Measurements from ENCODE around the gene HOXB2.

HOXB2 gene

GRCh38 chr17:48564188-48565021 lies 19.5 kb upstream of the HOXB2 start:
- no peak overlapping the region for H3K9ac ChIP-seq
- no peak overlapping the region for H3K4me3 ChIP-seq
- H3K4me1 ChIP-seq, result no peaks in the 10 kb centered on the region
- H4K20me1 ChIP-seq, result peaks cover 0 to 69% (median 26%) of the 10 kb centered on the region in 11 experiments; a peak in 12 of 22 replicates
- peaks cover 97 to 100% (median 100%) of the 10 kb centered on the region in 11 experiments for H3K27me3 ChIP-seq
- H3K27ac ChIP-seq, result no peak overlapping the region
- no peaks in the 10 kb centered on the region for H3K9me3 ChIP-seq (replicated peaks in 1 of 11)
- H3K4me2 ChIP-seq, result no peak overlapping the region
- TF ChIP-seq Cebpa-rat (IDR thresholded peaks at IDR 0.05), result no peak
- H3K36me3 ChIP-seq, result no peaks in the 10 kb centered on the region

GRCh38 chr17:48563867-48564187 lies 18.9 kb upstream of the HOXB2 start:
- Histone ChIP-seq H3K9me3 (replicated peaks in 1 of 11) (no peaks in the 10 kb centered on the region), H3K4me3 (no peak overlapping the region), H3K9ac (no peak overlapping the region), H3K27ac (no peak overlapping the region), H3K4me2 (no peak overlapping the region), H3K27me3 (peaks cover 97 to 100% (median 100%) of the 10 kb centered on the region in 11 experiments), H3K36me3 (no peaks in the 10 kb centered on the region), H3K4me1 (no peaks in the 10 kb centered on the region), H4K20me1 (peaks cover 0 to 71% (median 26%) of the 10 kb centered on the region in 11 experiments; a peak in 13 of 22 replicates)
- TF ChIP-seq Cebpa-rat (IDR thresholded peaks at IDR 0.05), result no peak

GRCh38 chr17:48563385-48563838 lies 18.5 kb upstream of the HOXB2 start:
- Histone ChIP-seq H3K4me3 (no peak overlapping the region), H3K9ac (no peak overlapping the region), H3K4me2 (no peak overlapping the region), H3K36me3 (no peaks in the 10 kb centered on the region), H3K27me3 (peaks cover 97 to 100% (median 100%) of the 10 kb centered on the region in 11 experiments), H4K20me1 (peaks cover 0 to 69% (median 26%) of the 10 kb centered on the region in 11 experiments; a peak in 13 of 22 replicates), H3K4me1 (no peaks in the 10 kb centered on the region), H3K9me3 (replicated peaks in 1 of 11) (no peaks in the 10 kb centered on the region), H3K27ac (no peak overlapping the region)
- TF ChIP-seq Cebpa-rat (IDR thresholded peaks at IDR 0.05), result no peak

DNA sequence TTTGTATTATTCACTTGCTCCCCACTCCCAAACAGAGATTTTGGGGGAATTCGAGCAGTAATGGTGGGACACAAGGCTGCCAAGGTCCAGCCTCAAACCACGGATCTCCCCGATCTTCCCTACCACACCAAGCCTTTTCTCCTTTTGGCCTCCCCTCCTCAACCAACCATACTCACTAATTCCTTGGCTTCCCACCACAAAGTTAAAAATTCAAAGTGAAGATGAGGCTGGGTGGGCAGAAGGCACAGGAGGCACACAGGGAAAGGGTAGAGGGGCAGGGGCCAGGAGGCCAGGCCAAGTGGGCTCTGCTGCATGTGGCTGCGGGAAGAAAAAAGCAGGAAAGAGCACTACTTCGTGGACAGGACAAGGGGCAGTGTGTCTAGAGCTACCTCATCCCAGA lies 18.0 kb upstream of the HOXB2 start:
- H3K9me3 ChIP-seq (replicated peaks in 1 of 11), result no peaks in the 10 kb centered on the region
- H3K36me3 ChIP-seq, result no peaks in the 10 kb centered on the region
- H4K20me1 ChIP-seq, result peaks cover 0 to 70% (median 26%) of the 10 kb centered on the region in 11 experiments; a peak in 13 of 22 replicates
- no peak overlapping the region for H3K4me2 ChIP-seq
- H3K9ac ChIP-seq, result no peak overlapping the region
- no peaks in the 10 kb centered on the region for H3K4me1 ChIP-seq
- TF ChIP-seq Cebpa-rat (IDR thresholded peaks at IDR 0.05), result no peak
- no peak overlapping the region for H3K4me3 ChIP-seq
- H3K27me3 ChIP-seq, result peaks cover 97 to 100% (median 100%) of the 10 kb centered on the region in 11 experiments
- H3K27ac ChIP-seq, result no peak overlapping the region

- Histone ChIP-seq H4K20me1 (peaks cover 0 to 70% (median 25%) of the 10 kb centered on the region in 11 experiments; a peak in 13 of 22 replicates), H3K4me1 (no peaks in the 10 kb centered on the region), H3K27ac (no peak overlapping the region), H3K9me3 (replicated peaks in 1 of 11) (no peaks in the 10 kb centered on the region), H3K9ac (no peak overlapping the region), H3K27me3 (peaks cover 97 to 100% (median 100%) of the 10 kb centered on the region in 11 experiments), H3K36me3 (no peaks in the 10 kb centered on the region), H3K4me2 (no peak overlapping the region), H3K4me3 (no peak overlapping the region)
- TF ChIP-seq Cebpa-rat (IDR thresholded peaks at IDR 0.05), result no peak
Observed at GRCh38 chr17:48561884-48562810, 17.2 kb upstream of the HOXB2 start.

- no peaks in the 10 kb centered on the region for H3K4me1 ChIP-seq
- H3K4me3 ChIP-seq, result no peak overlapping the region
- H3K27me3 ChIP-seq, result peaks cover 95 to 100% (median 100%) of the 10 kb centered on the region in 11 experiments
- H4K20me1 ChIP-seq, result peaks cover 0 to 64% (median 20%) of the 10 kb centered on the region in 11 experiments; a peak in 13 of 22 replicates
- no peak overlapping the region for H3K4me2 ChIP-seq
- no peaks in the 10 kb centered on the region for H3K36me3 ChIP-seq
- TF ChIP-seq Cebpa-rat (IDR thresholded peaks at IDR 0.05), result no peak
- H3K9ac ChIP-seq, result no peak overlapping the region
- H3K9me3 ChIP-seq (replicated peaks in 1 of 11), result no peaks in the 10 kb centered on the region
- no peak overlapping the region for H3K27ac ChIP-seq
Observed at GRCh38 chr17:48559840-48560817, 15.2 kb upstream of the HOXB2 start.

DNA sequence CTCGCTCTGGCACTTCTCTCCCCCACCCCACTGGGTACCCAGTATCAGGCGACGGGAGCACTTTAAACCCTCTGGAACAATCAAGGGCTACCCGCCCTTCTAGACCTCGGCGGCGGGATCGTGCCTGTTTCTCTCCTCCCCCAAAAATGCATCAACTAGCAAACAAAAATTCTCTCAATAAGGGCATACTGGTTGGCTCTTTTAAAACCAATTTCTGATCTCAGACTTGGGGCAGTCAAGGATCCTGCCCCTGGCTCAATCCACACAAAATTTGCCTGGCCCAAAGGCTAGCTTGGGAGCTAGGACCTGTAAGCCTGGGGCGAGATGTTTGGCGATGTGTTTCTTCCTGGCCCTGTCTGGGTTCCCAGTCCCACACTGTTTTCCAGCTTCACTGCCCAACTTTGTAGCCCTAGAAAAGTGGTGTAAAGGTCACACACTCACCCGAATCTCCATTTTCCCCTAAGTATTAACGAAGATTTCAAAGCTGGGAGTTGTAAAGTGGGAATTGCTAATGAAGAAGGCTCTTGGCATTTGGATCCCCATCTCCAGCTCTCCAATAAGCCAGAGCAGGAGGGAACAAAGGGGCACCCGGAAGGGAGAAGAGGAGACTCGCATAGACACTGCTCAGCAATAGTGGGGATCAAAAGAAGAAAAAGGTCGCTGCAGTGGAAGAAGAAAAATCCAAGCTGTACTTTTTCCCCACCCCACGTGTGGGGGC lies 14.4 kb upstream of the HOXB2 start:
- Histone ChIP-seq H3K4me3 (no peak overlapping the region), H3K36me3 (no peaks in the 10 kb centered on the region), H3K27me3 (peaks cover 95 to 100% (median 100%) of the 10 kb centered on the region in 11 experiments), H4K20me1 (peaks cover 0 to 68% (median 25%) of the 10 kb centered on the region in 11 experiments; a peak in 14 of 22 replicates), H3K9ac (no peak overlapping the region), H3K27ac (no peak overlapping the region), H3K4me2 (no peak overlapping the region), H3K4me1 (no peaks in the 10 kb centered on the region), H3K9me3 (replicated peaks in 1 of 11) (no peaks in the 10 kb centered on the region)
- no peak for TF ChIP-seq Cebpa-rat (IDR thresholded peaks at IDR 0.05)

GRCh38 chr17:48558831-48559121 lies 13.9 kb upstream of the HOXB2 start:
- Histone ChIP-seq H3K9me3 (replicated peaks in 1 of 11) (no peaks in the 10 kb centered on the region), H3K4me1 (no peaks in the 10 kb centered on the region), H3K27ac (no peak overlapping the region), H3K4me2 (no peak overlapping the region), H3K4me3 (no peak overlapping the region), H4K20me1 (peaks cover 0 to 70% (median 27%) of the 10 kb centered on the region in 11 experiments; a peak in 14 of 22 replicates), H3K36me3 (no peaks in the 10 kb centered on the region), H3K9ac (no peak overlapping the region), H3K27me3 (peaks cover 96 to 100% (median 100%) of the 10 kb centered on the region in 11 experiments)
- TF ChIP-seq Cebpa-rat (IDR thresholded peaks at IDR 0.05), result no peak

All from BLaER1 treated with 17β-estradiol and CSF1 and Interleukin-3, amounts not matched to agents 10 nM and 100 nM (cell line).